GM18868 (cell line): Measurements from ENCODE around the gene TMEM205.
"Not testable (repeated sequence)": the region's sequence is repeated elsewhere in the genome, so short reads cannot be mapped to it uniquely, and the experiment has no call there.

Experiments used
- ATAC-seq: cut with Tn5 transposase; IDR thresholded peaks from one replicate; pipeline ENCODE4 v1.9.1; 2021; ENCODE audit warnings: mild to moderate bottlenecking, moderate library complexity; ENCODE audit not compliant: unreplicated experiment

TMEM205 gene

DNA sequence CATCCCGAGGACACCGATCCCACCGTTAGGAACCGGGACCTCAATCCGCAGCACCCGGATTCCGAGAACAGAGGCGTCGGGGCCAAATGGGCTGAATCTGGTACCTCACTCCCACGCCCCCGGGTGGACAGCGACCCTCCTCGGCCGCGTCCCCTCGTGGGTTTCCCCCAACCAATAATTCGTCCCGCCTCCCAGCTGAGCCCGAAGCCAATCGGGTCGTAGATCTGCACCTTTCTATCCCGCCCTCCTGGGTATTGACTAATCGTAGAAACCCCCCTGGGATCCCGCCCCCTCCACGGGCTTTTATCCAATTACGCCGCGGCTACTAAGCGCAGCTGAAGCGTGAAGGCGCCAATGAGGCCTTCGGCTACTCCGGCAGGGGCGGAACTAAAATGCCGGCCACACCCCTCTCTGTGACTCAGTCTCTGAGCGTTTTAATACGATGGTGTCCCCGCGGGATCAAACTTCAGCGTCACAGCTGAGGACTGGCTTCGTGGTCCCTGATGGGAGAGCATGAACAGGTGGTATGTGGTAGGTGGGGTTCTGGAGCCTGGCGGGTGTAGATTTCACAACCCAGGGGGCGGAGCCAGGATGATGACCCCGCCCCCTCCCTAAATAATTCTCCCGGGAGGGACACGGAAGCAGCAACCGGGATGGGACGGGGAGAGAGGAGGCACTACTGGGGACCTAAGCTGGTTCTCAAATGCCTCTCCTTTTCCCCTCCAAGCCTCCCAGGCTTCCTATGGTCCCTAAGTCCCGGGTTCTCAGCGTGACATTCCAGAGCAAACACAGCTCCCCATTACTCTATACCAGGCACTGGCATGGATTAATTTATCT, at the start of gene TMEM205, which contains the start of gene CCDC159:
TSS of gene TMEM205 (minus strand) at position 165 of the 837 bp plus-strand sequence. CDS start 649 bp downstream, outside the sequence.
TSS of gene CCDC159 (plus strand) at position 416 of the 837 bp plus-strand sequence. CDS start at position 504, 88 bp downstream.
- ATAC-seq = peak; percentile 87

DNA sequence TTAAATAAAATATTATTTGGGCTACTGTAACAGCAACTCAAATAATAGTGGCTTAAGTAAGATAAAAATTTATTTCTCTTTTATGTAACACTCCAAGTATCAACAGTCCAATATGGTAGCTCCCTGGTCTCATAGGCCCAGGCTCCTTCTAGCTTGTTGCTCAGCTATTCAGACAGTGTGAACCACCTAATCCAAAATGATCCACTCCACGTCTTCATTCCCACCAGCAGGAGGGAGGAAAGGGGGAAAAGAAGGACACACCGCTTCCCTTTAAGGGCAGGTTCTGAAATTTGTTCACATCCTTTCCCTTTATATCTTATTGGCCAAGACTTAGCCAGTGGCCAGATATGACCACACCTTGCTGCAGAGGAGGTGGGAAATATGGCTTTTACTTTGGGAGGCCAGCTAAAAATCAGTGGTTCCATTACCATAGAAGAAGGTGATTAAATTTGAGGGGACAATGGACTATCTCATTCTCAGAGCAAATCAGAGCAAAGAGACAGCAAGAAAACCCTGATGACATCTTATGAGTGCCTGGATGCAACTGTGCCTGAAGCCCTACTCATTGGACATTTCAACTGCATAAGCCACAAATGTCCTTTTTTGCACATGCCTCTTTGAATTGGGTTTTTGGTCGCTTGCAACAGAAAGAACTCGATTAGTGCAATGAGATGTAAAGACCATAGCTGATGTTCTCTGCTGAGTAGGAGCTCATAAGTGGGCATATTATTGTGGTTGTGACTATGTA, 45.0 kb upstream of the TMEM205 start:
- ATAC-seq = no peak

DNA sequence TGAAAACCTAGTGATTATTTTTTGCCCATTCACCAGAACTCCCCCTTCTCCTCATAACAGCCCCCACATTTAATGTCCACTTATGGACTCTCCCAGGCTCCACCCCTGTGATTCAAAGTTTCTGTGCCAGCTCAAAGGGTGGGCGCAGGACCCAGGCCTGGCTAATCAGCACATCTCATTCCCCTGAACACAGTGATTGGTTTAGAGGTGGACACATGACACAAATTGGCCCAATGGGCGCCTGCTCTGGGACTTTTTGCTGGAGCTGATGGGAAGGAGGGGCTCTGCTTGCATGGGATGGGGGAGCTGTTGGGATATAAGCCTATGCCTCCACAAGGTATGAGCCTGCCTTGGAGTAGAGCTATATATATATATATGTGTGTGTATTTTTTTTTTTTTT, 44.3 kb upstream of the TMEM205 start:
- ATAC-seq = no peak

DNA sequence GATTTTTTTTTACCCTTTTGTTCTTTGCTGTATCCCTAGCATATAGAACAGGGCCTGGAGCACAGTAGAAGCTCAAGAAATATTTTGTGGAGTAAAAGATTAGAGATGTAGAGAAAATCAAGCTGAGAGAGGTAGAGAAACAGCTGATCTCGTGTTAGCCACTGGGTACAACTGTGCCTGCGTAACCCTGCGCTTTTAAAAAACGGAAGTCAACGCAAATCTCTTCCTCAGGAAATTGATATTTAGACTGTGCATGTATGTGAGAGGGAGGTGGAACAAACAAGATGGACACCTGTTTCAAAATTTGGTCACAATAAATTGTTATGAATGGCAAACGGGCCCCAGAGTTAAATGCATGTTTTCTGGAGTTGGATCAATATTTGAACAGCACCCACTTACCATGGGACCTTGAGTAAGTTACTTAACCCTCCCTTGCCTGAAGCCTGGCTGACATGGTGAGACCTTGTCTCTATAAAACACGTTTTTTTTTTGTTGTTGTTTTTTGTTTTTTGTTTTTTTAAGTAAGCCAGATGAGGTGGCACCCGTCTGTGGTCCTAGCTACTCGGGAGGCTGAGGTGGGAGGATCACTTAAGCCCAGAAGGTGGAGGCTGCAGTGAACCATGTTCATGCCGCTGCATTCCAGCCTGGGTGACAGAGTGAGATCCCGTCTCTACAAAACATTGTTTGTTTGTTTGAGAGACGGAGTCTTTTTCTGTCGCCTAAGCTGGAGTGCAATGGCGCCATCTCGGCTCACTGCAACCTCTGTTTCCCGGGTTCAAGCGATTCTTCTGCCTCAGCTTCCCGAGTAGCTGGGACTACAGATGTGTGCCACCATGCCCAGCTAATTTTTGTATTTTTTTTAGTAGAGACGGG, 41.3 kb upstream of the TMEM205 start:
- ATAC-seq = no peak

DNA sequence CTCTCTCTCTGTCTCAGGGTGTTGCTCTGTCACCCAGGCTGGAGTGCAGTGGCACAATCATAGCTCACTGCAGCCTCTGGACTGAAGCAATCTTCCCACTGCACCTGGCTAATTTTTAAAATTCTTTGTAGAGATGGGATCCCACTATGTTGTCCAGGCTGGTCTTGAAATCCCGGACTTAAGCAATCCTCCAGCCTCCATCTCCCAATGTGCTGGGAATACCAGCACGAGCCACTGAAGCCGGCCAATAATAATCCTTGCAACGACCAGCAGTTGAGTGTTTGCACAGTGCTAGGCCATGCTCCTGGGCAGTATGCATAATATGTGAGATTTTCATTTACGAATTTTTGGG, 38.7 kb upstream of the TMEM205 start:
- ATAC-seq = no peak

DNA sequence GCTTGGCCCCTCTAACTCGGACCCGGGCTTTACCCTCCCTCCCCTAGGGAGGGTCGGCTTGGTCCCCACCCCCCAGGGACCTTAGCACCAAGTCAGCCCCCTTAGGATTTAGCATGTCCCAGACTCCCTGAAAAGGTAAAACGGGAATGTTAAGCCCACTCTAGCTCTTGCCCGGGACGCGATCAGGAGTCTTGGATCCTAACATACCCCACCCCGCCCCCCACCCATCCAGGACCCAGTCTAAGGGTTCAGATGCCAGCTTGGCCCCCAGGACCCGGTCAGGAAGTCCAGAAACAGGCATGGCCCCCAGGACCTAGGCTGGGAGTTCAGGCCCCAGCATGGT, 37.6 kb upstream of the TMEM205 start:
- ATAC-seq = no peak

DNA sequence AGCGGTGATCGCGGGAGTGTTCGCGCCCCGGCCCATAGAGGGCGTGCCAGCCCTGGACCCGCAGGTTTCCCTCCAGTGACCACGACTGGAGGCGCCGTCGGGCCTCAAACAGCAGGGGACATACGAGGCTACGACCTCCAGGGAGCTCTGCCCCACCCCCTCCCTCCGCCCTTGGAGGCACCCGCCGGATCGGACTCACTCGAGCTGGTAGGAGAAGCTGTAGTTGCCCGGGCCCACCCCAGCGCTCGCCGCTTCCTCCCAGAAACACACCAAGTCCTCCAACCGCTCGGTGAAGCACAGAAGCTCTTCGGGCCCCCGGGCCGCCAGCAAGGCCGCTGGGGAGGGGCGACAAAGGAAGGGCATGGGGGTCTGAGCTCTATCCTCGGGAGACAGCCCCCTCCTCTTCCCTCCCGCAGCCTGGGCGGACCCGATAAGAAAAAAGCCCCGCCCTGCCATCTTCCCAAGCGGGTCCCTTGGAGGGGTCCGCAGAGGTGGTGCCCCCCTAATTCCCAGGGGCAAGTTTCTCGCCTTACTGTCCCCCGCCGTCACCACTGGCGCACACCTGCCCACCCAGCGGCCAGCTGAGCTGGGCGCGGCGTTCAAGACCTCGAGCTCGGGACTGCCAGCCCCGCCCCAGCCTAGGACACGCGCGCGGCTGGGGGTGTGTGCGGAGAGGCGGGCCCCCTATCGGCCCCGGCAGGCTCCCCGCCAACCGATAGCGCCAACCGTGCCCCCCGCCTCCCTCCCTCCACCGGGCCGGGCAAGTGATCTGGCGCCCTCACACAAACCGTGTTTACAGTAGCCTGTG, 37.0 kb upstream of the TMEM205 start:
- no peak for ATAC-seq

DNA sequence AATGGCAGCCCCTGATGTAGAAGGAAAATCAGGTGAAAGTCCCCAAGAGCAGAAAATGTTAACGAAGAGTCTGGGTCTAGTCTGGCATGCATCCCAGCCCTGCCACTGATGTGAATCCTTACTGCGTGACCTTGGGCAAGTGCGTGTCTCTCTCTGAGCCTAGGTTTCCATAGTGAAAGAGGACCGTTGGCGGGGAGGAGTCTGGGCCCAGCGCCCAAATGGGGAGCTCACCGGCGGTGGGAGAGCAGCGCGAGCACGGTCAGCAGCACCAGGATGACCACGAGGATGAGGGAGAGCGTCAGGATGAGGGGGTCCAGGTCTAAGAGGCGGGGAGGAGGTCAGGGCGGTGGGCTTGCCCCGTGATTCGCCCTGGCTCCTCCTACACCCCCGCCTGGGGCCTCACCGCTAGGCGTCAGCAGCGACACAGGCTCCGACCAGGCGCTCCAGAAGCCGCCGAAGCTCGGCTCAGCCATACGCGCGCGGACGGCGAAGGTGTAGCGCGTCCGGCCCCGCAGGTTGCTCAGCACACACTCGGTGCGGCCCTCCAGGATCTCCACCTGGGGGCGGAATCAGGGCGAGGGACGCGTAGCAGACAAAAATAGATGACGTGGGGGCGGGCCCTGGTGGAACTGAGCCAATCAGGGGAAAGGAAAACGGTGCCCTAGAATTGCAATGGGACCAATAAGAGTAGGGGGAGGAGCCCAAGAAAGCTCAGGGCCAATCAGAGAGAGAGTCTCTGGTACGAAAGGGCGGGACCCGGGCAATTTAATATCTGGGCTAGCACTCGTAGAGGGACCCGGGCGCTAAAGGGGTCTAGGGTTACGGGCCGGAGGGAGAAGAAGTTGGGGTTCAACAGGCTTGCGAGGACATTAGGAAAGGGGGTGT, 34.8 kb upstream of the TMEM205 start:
- ATAC-seq = peak; percentile 75

DNA sequence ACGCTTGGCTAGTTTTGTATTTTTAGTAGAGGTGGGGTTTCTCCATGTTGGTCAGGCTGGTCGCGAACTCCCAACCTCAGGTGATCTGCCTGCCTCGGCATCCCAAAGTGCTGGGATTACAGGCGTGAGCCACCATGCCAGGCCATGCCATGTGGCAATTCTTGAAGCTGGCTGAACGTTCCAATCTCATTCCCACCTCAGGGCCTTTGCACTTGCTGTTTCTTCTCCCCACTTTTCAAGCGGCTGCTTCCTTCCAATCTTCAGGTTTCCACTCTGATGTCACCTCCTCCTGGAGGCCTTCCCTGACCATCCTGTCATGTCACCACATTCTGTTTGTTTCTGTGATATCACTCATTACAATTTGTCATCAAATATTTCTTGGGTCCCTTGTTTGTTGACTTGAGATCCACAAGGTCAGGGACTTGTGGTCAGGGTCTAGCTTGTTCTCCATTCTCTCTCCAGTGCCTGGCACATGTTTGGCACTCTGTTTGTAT, 33.8 kb upstream of the TMEM205 start:
- ATAC-seq = no peak

DNA sequence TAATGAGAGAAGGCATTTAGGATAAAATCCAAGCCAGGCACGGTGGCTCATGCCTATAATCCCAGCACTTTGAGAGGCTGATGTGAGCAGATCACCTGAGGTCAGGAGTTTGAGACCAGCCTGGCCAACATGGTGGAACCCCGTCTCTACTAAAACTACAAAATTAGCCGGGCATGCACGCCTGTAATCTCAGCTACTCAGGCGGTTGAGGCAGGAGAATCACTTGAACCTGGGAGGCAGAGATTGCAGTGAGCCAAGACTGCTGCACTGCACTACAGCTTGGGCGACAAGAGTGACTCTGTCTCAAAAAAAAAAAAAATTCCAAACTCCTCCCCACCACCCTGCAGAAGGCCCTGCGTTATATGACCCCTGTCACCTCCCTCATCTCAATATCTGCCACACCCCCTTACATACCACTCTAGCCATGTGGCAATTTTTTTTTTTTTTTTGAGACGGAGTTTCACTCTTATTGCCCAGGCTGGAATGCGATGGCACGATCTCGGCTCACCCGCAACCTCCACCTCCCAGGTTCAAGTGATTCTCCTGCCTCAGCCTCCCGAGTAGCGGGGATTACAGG, 33.3 kb upstream of the TMEM205 start:
- ATAC-seq = not testable (repeated sequence)

DNA sequence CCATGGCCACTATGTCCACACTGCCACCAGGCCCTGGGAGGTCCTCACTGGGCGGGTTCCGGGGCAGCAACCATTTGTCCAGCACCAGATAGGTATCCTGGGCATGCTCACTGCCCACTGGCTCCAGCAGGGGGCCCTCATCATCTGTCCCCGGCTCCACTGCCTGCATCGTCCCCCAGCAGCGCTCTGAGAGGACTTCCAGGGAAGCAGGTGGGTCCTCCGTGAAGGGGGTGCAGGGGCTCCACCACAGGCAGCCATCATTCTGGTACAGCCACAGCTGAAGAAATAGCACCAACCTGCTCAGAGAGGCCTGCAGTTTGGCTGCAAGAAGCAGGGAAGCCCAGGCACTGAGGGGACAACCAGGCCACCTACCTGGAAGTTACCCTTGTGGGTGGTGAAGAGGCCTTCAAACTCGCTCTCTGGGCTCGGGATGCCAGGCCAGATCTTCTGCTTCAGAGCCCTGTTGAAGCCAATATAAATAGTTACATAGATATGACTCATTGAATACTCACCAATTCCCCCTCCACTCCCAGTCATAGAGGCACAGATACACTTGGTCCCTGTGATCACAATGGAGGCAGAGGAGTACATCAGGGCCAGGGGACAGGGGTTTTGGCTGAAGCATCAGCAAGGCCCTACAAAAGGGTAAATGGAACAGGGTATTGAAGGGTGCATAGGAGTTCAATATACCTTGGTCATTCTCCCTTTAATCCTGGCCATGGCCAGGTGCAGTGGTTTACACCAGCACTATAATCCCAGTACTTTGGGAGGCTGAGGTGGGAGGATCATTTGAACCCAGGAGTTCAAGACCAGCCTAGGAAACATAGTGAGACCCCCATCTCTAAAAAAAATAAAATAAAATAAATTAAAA, 32.5 kb upstream of the TMEM205 start:
- no peak for ATAC-seq

DNA sequence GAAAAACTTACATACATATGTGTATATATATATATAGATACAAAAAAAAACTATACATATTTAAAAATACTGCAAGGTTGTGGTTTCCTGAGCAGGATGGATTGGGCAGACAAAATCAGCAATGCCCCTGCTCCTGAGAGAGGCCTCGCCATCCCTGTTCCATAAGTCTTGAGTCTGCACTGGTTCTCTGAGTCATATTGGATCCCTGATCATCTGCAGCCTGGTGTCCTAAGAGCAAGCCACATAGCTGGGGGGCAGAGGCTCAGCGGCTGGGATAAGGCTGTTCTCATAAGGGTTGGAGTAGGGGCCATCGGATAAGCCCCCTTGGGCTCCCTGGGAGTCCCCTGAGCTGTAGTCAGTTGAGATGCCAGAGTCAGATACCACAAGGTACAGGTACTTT, 31.7 kb upstream of the TMEM205 start:
- no peak for ATAC-seq

DNA sequence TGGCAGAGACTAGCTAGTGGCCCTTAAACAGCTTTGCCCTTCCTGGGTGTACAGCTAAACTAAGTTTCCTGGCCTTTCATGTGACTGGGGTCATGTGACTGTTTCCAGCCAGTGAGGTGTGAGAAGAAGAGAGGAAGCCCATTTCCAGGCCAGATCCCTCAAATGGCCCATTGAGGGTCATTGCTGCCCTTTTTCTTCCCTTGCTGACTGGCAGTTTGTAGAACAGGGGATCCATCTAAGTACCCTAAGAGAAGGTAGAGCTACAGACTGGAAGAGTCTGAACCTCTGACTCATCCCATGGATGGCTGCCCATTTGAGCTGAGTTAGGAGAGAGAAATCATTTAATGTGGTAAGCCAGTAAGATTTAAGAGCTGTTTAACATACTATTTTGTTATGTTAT, 31.2 kb upstream of the TMEM205 start:
- ATAC-seq = no peak

DNA sequence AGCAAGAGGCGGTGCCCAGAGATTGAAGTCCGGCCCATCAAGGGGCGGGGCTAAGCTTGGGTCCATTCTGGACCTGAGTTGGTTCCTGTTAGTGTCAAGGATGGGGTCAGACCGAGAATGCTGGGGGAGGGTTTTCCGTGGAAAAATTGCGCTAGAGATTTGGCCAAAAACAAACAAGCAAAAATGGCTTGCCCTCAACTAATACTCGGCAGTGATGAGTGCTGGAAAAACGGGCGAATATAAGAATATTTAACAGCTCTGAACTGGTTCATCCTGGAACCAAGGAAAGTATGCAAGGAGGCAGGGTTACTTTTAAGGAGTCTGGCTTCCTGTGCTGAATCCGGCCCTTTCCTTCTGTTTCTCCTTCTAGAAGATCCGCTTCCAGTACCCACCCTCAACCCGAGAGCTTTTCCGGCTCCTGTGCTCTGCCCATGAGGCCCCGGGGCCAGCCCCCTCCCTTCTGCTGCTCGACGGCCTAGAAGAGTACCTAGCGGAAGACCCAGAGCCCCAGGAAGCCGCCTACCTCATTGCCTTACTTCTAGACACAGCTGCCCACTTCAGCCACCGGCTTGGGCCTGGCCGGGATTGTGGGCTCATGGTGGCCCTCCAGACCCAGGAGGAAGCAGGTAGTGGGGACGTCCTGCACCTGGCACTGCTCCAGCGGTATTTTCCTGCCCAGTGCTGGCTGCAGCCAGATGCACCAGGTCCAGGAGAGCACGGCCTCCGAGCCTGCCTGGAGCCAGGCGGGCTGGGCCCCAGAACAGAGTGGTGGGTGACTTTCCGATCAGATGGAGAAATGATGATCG, 29.3 kb upstream of the TMEM205 start:
- no peak for ATAC-seq

DNA sequence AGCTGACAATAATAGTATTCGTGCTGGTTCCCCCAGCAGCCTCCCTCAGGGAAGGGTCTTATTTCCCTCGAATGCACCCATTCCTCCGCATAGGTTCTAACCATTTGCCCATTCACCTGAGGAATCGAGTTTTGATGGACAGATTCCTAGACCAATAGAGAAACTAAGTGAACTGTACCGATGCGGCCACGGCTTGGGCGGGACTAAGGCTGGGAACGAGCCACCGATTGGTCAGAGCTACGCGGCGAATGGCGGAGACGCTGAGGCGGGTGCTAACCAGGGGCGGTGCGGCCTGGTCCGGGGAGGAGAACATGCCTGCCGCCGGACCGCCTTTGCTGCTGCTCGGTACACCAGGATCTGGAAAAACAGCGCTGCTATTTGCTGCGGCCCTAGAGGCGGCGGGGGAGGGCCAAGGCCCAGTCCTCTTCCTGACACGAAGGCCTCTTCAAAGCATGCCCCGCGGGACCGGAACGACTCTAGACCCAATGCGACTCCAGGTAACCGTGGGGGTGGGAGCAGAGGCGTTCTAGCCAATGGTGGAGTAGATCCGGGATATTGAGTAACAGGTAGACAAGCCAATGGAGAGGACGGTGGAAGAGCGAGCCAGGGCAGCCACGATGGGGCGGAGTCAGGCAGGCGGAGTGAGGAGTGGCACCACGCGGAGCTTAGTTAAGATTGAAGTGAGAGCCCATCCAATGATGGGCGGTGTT, 28.5 kb upstream of the TMEM205 start, which contains the start of gene SWSAP1:
TSS of gene SWSAP1 (plus strand) at position 234 of the 710 bp plus-strand sequence. CDS start at position 249, 15 bp downstream.
- ATAC-seq = peak; percentile 84

DNA sequence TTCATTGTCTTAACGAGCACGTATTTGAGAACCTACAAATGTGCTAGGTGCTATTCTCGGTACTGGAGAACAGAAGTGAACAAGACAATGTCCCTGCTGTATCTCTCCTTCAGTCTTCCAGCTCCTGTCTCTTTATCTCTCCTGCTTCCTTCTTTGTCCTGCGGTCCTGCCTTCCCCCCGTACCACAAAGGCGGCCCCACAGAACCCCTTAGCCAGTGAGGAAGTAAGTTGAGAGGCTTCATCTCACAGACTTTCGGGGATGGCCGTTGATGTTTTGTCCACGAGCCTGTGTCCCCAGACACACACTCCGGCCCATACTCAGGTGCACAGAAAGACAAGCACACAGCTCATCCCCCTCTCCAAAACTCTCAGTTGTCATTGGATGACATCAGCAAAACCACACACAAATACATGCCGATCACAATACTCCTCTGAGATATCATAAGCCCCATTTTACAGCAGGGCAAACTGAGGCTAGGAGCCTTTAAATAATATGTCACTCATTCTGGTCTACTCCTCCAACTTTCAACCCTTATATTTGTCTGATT, 27.9 kb upstream of the TMEM205 start:
- no peak for ATAC-seq
